B cell (primary cell): ENCODE measurements around the gene ZC3H12C.
"Not testable (repeated sequence)": the region's sequence is repeated elsewhere in the genome, so short reads cannot be mapped to it uniquely, and the experiment has no call there.

Source experiments
- EZH2 ChIP-seq: IDR thresholded peaks from 2 replicates; pipeline ENCODE4 v1.6.1; 2012; ENCODE audit warnings: borderline replicate concordance, low read depth, mild to moderate bottlenecking, moderate library complexity, low read length; ENCODE audit not compliant: insufficient read depth, poor library complexity, severe bottlenecking
- TF ChIP-seq, protein P1 (sequence below): fragments of 200-600 bp; IDR thresholded peaks from one replicate; pipeline ENCODE4 v1.8.0; 2022; ENCODE audit warnings: antibody characterized with exemption, mild to moderate bottlenecking

DNA sequence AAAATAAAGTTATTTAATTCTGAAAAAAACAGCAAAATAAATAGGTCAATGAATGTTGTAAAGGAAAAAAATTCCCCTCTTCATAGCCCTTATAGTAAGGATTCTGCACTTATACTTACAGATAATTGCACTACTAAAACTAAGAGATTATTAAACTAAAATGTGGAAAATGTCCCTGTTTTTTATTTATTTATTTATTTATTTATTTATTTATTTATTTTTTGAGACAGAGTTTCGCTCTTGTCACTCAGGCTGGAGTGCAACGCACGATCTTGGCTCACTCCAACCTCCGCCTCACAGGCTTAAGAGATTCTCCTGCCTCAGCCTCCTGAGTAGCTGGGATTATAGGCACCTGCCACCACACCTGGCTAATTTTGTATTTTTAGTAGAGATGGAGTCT, 25.2 kb upstream of the ZC3H12C start:
- TF ChIP-seq, protein P1, sequence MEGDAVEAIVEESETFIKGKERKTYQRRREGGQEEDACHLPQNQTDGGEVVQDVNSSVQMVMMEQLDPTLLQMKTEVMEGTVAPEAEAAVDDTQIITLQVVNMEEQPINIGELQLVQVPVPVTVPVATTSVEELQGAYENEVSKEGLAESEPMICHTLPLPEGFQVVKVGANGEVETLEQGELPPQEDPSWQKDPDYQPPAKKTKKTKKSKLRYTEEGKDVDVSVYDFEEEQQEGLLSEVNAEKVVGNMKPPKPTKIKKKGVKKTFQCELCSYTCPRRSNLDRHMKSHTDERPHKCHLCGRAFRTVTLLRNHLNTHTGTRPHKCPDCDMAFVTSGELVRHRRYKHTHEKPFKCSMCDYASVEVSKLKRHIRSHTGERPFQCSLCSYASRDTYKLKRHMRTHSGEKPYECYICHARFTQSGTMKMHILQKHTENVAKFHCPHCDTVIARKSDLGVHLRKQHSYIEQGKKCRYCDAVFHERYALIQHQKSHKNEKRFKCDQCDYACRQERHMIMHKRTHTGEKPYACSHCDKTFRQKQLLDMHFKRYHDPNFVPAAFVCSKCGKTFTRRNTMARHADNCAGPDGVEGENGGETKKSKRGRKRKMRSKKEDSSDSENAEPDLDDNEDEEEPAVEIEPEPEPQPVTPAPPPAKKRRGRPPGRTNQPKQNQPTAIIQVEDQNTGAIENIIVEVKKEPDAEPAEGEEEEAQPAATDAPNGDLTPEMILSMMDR: not testable (repeated sequence)
- not testable (repeated sequence) for TF ChIP-seq EZH2
